Ishikawa (cell line): ENCODE results near the gene SPDL1.

Source experiments
- CEBPB ChIP-seq: IDR thresholded peaks from 2 replicates; pipeline ENCODE4 v1.6.1; 2012
- CREB1 ChIP-seq: IDR thresholded peaks from 2 replicates; pipeline ENCODE4 v1.6.1; 2012; ENCODE audit warnings: low read depth
- EGR1 ChIP-seq: IDR thresholded peaks from 2 replicates; pipeline ENCODE4 v1.6.1; 2012
- EP300 ChIP-seq: IDR thresholded peaks from 2 replicates; pipeline ENCODE4 v1.6.1; 2012; ENCODE audit warnings: borderline replicate concordance
- FOXM1 ChIP-seq: IDR thresholded peaks from 2 replicates; pipeline ENCODE4 v1.6.1; 2012; ENCODE audit warnings: low read depth, borderline replicate concordance
- MAX ChIP-seq: IDR thresholded peaks from 2 replicates; pipeline ENCODE4 v1.6.1; 2012
- NFIC ChIP-seq: IDR thresholded peaks from 2 replicates; pipeline ENCODE4 v1.6.1; 2012
- RAD21 ChIP-seq: IDR thresholded peaks from 2 replicates; pipeline ENCODE4 v1.6.1; 2012; ENCODE audit warnings: low read depth
- TAF1 ChIP-seq: IDR thresholded peaks from 2 replicates; pipeline ENCODE4 v1.6.1; 2012; ENCODE audit warnings: low read depth, mild to moderate bottlenecking
- TCF12 ChIP-seq: IDR thresholded peaks from 2 replicates; pipeline ENCODE4 v1.6.1; 2012; ENCODE audit warnings: low read depth
- TEAD4 ChIP-seq: IDR thresholded peaks from 2 replicates; pipeline ENCODE4 v1.6.1; 2012
- YY1 ChIP-seq: IDR thresholded peaks from 2 replicates; pipeline ENCODE4 v1.6.1; 2012; ENCODE audit warnings: low read depth
- ZBTB7A ChIP-seq: IDR thresholded peaks from 2 replicates; pipeline ENCODE4 v1.6.1; 2012; ENCODE audit warnings: low read depth
- TF ChIP-seq, protein P1 (sequence below): IDR thresholded peaks from 2 replicates; pipeline ENCODE4 v1.6.1; 2012
- TF ChIP-seq, protein P2 (sequence below): IDR thresholded peaks from 2 replicates; pipeline ENCODE4 v1.6.1; 2012; ENCODE audit warnings: low read depth, mild to moderate bottlenecking

The SPDL1 gene

DNA sequence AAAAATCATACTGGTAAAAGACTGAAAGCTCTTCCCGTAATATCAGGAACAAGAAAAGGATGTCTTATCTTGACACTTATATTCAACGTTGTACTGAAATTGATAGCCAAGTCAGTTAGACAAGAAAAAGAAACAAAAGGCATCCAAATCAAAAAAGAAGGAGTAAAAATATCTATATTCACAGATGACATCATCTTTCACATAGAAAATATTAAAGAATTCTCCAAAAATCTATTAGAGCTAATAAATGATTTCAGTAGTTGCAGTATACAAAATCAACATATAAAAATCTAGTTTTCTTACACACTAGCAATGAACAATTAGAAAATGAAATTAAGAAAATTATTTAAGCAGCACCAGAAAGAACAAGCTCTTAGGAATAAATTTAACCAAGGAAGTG lies 24.3 kb downstream of the SPDL1 start:
- TF ChIP-seq TCF12 (no peak), FOXM1 (no peak), TEAD4 (no peak), ZBTB7A (no peak)

- TF ChIP-seq CREB1 (no peak), EGR1 (no peak), FOXM1 (no peak), RAD21 (no peak), YY1 (no peak), TEAD4 (no peak), EP300 (no peak), TAF1 (no peak), ZBTB7A (no peak), CEBPB (no peak), NFIC (no peak), TCF12 (no peak), MAX (no peak)
- TF ChIP-seq, protein P1, sequence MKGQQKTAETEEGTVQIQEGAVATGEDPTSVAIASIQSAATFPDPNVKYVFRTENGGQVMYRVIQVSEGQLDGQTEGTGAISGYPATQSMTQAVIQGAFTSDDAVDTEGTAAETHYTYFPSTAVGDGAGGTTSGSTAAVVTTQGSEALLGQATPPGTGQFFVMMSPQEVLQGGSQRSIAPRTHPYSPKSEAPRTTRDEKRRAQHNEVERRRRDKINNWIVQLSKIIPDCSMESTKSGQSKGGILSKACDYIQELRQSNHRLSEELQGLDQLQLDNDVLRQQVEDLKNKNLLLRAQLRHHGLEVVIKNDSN: no peak
- TF ChIP-seq, protein P2, sequence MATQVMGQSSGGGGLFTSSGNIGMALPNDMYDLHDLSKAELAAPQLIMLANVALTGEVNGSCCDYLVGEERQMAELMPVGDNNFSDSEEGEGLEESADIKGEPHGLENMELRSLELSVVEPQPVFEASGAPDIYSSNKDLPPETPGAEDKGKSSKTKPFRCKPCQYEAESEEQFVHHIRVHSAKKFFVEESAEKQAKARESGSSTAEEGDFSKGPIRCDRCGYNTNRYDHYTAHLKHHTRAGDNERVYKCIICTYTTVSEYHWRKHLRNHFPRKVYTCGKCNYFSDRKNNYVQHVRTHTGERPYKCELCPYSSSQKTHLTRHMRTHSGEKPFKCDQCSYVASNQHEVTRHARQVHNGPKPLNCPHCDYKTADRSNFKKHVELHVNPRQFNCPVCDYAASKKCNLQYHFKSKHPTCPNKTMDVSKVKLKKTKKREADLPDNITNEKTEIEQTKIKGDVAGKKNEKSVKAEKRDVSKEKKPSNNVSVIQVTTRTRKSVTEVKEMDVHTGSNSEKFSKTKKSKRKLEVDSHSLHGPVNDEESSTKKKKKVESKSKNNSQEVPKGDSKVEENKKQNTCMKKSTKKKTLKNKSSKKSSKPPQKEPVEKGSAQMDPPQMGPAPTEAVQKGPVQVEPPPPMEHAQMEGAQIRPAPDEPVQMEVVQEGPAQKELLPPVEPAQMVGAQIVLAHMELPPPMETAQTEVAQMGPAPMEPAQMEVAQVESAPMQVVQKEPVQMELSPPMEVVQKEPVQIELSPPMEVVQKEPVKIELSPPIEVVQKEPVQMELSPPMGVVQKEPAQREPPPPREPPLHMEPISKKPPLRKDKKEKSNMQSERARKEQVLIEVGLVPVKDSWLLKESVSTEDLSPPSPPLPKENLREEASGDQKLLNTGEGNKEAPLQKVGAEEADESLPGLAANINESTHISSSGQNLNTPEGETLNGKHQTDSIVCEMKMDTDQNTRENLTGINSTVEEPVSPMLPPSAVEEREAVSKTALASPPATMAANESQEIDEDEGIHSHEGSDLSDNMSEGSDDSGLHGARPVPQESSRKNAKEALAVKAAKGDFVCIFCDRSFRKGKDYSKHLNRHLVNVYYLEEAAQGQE: no peak
These were observed 26.1 kb downstream of the SPDL1 start for GRCh38 chr5:169609716-169610115.

DNA sequence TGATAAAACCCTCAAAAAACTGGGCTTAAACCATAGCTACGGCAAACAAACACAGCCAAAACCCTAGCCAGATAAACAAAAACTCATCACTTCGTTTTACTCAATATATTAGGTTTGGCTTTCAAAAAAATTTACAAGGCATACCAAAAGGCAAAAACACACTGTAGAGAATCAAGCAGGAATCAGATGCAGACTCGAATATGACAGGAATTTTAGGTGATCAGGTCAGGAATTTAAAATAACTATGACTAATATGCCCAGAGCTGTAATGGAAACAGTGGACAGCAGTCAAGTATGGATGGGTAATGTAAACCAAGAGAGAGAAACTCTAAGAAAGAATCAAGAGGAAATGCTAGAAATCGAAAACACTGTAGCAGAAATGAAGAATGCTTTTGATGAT lies 27.0 kb downstream of the SPDL1 start:
- TF ChIP-seq EP300: no peak
- no peak for TF ChIP-seq TAF1
- TF ChIP-seq, protein P2: no peak

DNA sequence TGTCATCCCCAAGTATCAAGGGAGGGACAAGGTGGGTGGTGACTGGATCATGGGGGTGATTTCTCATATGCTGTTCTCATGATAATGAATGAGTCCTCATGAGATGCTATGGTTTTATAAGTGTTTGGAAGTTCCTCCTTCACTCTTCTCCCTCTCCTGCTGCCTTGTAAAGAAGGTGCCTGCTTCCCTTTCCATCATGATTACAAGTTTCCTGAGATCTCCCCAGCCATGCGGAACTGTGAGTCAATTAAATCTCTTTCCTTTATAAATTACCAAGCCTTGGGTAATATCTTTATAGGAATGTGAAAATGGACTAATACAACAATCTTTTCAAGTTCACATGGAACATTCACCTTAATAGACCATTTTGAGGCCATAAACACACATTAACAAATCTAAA lies 32.0 kb downstream of the SPDL1 start:
- TF ChIP-seq FOXM1 (no peak), MAX (no peak), CEBPB (no peak), EGR1 (no peak), CREB1 (no peak), YY1 (no peak), ZBTB7A (no peak), RAD21 (no peak), NFIC (no peak), TCF12 (no peak), TEAD4 (no peak), TAF1 (no peak), EP300 (no peak)
- TF ChIP-seq, protein P2: no peak
- TF ChIP-seq, protein P1: no peak

DNA sequence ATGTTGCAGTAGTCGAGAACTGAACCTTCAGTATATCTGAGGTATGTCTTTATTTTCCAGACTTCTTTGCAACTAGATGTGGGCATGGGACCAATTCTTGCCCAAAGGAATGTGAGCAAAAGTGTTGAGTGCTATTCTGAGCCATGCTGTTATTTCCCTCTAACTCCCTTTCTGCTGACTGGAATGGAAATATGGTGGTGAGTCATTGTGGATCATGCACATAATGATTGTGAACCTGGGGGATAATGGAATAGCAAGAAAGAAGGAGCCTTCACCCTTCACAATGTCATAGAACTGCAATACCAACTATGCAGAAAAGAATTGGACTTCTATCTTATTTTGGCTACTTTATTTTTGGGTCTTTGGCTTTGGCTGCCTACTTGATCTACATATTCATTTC lies 43.2 kb downstream of the SPDL1 start:
- TF ChIP-seq CREB1: no peak
- no peak for TF ChIP-seq ZBTB7A
- no peak for TF ChIP-seq FOXM1
- TF ChIP-seq TEAD4: no peak
- no peak for TF ChIP-seq EP300
- TF ChIP-seq, protein P2: no peak
- TF ChIP-seq TCF12: no peak
- TF ChIP-seq EGR1: no peak
- TF ChIP-seq YY1: no peak
